ENCODE data around the gene PIH1D2. TPM values are rescaled to one million over a fixed set of nuclear protein-coding genes. Genes with fewer than 3 reads are reported as not detected.

The PIH1D2 gene, protein sequence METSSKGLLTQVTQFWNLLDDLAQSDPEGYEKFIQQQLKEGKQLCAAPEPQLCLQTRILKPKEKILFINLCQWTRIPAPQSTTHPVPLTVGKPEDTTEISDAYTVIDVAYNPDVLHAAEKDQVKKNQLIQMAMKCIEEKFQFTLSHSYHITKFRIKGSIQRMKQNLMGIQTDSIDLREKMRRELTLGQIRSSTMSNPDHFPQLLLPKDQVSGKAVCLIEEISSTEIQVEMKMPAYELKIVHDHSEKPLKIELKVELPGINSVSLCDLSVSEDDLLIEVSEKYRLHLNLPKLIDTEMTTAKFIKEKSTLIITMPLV
- under 1 TPM in 1 of 2 donors, not detected in 1; 0.48 TPM for total RNA-seq

DNA sequence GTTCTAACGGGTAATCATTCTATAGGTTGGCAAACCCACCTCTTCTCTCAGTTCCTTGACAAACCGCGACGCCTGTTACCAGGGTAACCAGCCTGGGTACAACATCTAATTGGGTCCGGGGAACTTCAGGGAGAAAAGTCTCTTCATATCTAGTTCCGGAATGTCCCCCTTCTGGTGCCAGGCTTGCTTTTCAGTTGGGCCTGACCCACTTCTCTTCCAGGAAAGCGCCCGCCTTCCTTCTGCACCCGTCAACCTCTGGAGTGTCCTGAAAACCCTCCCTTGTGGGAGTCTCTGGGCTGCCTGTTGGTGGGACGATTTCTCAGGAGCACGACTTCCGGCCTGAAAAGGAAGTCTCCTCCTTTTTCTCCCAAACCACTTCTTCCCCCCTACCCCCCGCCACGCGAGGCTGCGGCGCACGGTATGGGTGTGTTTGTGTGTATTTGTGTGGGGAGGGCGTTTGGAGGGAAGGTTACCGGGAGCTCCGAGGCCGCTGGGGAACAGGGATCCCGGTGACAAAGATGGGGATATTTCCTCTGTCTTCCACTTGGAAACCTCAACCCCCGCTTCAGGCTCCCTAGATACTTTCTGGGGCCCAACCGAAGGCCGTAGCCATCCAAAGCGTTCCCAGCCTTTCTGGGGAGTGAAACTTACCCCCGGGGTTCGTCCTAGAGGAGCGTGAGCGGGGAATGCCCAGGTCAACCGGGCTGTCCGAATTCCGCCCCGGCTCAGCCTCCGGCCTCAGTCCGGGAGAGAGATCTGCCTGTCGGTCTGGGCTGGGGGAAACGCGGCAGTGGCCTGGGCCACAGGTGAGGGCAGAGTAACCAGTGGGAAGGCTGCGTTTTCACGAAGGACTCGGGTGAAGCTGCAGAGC is at the start of gene PIH1D2, which contains the start of gene NKAPD1:
Gene PIH1D2 (minus strand): TSS at position 77 of the 871 bp plus-strand sequence. CDS start 843 bp downstream, outside the sequence.
Gene NKAPD1 (plus strand): TSS at position 359 of the 871 bp plus-strand sequence. CDS start 1,276 bp downstream, outside the sequence.
- Mint-ChIP-seq H3K27me3 (peaks cover 6% of the 10 kb centered on the region in 2 donors), H3K4me3 (peak within 1 kb of the TSS; percentile 89), H3K4me1 (ENCODE audit: low read depth in 2 of 2) (peaks cover 22 to 31% of the 10 kb centered on the region in 2 donors), H3K36me3 (peaks cover 13% of the 10 kb centered on the region), H3K9me3 (no peaks in the 10 kb centered on the region), H3K27ac (peak within 1 kb of the TSS; percentile 88)
- ATAC-seq (peak; percentile 92 to 93), DNase-seq (ENCODE audit: low spot score) (peak; percentile 82)

DNA sequence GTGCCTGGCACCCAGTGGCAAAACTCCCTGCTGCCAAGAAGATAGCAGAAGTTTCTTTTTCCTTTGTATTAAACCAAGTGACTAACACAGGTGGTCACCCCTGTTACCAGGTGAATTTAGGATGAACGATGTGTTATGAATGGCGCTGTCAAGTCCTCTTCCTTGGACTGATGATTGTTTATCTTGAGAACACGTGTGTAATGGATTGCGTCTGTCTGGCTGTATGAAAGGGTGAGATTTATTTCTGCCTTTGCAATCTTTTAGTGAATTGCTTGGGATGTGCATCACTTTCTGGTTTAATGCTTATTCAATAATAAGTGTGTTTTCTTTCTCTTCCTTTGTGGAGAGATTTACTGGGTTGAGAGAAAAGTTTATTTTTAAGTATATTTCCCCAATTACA is 49.3 kb upstream of the PIH1D2 start:
- no peak for DNase-seq (ENCODE audit: low spot score)
- peaks cover 11 to 12% of the 10 kb centered on the region in 2 donors for H3K4me1 Mint-ChIP-seq (ENCODE audit: low read depth in 2 of 2)

DNA sequence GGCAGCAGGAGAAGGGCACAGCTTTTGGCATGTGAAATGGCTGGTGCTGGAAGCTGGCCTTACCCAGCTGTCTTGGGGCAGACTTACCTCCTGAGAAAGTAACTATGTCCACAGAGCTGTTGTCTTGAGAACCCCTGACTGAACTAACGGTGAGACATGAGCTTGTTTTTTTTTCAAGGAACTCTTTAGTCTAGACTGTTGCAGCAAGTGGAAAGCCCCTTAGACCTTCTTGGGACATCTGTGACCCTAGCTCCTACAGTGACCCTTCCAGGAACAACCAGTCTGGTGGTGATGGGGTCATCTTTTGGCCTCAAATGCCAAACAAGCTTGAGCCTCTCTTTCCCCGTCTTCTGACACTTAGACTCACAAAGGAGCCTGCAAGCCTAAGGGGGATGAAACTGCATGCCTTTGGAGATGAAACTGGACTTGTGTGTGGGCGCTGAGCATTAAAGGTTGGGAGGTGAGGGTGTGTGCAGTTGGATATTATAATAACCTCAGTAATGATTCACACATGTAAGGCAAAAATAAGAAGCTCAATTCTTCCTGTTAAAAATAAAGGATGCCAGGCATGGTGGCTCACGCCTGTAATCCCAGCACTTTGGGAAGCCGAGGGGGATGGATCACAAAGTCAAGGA is 48.3 kb upstream of the PIH1D2 start:
- DNase-seq (ENCODE audit: low spot score) (no peak), ATAC-seq (no peak)
- Mint-ChIP-seq H3K36me3 (no peaks in the 10 kb centered on the region), H3K4me1 (ENCODE audit: low read depth in 2 of 2) (peaks cover 12% of the 10 kb centered on the region in 2 donors), H3K27me3 (no peaks in the 10 kb centered on the region), H3K9me3 (no peaks in the 10 kb centered on the region), H3K27ac (peak overlapping the region in 1 of 2 donors; percentile 45), H3K4me3 (no peak overlapping the region)

More for the DNA sequence above, 49.3 kb upstream of the PIH1D2 start:
- no peaks in the 10 kb centered on the region for H3K36me3 Mint-ChIP-seq
- no peak for ATAC-seq
- H3K4me3 Mint-ChIP-seq, result no peak overlapping the region
- H3K9me3 Mint-ChIP-seq, result no peaks in the 10 kb centered on the region
- H3K27ac Mint-ChIP-seq, result no peak overlapping the region
- no peaks in the 10 kb centered on the region for H3K27me3 Mint-ChIP-seq

DNA sequence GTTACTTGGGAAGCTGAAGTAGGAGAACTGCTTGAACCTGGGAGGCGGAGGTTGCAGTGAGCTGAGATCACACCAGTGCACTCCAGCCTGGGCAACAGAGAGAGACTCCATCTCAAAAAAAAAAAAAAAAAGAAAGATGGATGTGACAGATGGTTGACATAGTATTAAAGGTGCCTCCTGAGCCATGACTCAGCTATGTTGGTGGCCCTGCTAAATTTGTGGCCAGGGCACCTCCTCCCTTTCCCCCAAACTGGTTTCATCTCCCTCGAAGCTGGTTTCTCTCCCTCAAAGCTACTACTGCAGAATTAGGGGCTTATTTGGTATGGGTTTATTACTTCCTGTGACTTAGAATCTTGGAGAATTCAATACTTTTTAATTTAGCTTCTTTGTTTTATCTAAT is 44.4 kb upstream of the PIH1D2 start:
- H3K27me3 Mint-ChIP-seq, result no peaks in the 10 kb centered on the region

DNA sequence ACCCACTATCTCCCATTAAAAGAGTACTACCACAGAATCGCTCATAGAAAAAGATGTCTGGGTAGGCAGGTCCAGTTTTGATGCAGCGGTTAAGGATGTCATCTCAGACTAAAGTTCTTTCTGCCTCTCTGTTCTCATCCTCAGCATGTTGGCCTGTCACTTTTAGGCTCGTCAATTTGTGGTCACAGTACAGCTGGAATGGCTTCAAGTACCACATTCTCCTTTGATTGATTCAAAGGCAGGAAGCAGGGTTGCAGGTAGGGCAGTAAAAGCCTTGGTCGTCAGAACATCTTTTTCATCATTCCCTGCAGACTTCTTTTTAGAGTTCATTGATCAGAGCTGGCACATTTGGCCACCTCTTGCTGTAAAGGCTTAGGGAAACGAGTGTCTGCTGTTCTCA is 41.6 kb upstream of the PIH1D2 start:
- DNase-seq (ENCODE audit: low spot score), result no peak
- peaks cover 10 to 23% of the 10 kb centered on the region in 2 donors for H3K4me1 Mint-ChIP-seq (ENCODE audit: low read depth in 2 of 2)
- H3K27ac Mint-ChIP-seq, result peak overlapping the region in 1 of 2 donors; percentile 39
- H3K4me3 Mint-ChIP-seq, result no peak overlapping the region
- no peaks in the 10 kb centered on the region for H3K36me3 Mint-ChIP-seq
- no peaks in the 10 kb centered on the region for H3K9me3 Mint-ChIP-seq
- ATAC-seq, result no peak
- H3K27me3 Mint-ChIP-seq, result no peaks in the 10 kb centered on the region

More for the DNA sequence above, 44.4 kb upstream of the PIH1D2 start:
- peaks cover 12 to 26% of the 10 kb centered on the region in 2 donors for H3K4me1 Mint-ChIP-seq (ENCODE audit: low read depth in 2 of 2)
- peak overlapping the region in 1 of 2 donors; percentile 50 for H3K27ac Mint-ChIP-seq
- H3K36me3 Mint-ChIP-seq, result no peaks in the 10 kb centered on the region
- no peak for DNase-seq (ENCODE audit: low spot score)
- no peaks in the 10 kb centered on the region for H3K9me3 Mint-ChIP-seq
- peak; percentile 75 to 86 for ATAC-seq
- no peak overlapping the region for H3K4me3 Mint-ChIP-seq

DNA sequence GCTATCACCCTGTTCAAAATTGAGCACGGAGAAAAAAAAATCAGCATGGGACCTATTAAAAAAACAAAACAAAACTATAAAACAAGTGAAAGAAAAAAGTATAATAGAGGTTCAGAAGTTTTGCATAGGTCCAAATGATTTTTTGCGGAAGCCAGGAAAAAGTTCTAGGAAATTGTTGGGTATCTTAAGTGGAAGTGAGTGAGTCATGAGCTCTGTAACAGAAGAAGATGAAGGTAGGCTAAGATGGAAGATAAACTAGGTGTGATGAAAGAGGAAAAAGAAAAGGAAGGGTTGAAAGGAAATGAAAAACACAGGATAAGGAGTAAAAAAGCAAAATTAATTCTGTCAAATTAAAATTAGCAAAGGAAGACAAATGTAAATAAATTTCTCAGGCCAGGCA is 40.6 kb upstream of the PIH1D2 start:
- DNase-seq (ENCODE audit: low spot score) (no peak), ATAC-seq (no peak)
- H3K4me3 Mint-ChIP-seq, result no peak overlapping the region
- peaks cover 6 to 19% of the 10 kb centered on the region in 2 donors for H3K4me1 Mint-ChIP-seq (ENCODE audit: low read depth in 2 of 2)
- no peaks in the 10 kb centered on the region for H3K9me3 Mint-ChIP-seq
- H3K27ac Mint-ChIP-seq, result no peak overlapping the region
- H3K27me3 Mint-ChIP-seq, result no peaks in the 10 kb centered on the region
- no peaks in the 10 kb centered on the region for H3K36me3 Mint-ChIP-seq

DNA sequence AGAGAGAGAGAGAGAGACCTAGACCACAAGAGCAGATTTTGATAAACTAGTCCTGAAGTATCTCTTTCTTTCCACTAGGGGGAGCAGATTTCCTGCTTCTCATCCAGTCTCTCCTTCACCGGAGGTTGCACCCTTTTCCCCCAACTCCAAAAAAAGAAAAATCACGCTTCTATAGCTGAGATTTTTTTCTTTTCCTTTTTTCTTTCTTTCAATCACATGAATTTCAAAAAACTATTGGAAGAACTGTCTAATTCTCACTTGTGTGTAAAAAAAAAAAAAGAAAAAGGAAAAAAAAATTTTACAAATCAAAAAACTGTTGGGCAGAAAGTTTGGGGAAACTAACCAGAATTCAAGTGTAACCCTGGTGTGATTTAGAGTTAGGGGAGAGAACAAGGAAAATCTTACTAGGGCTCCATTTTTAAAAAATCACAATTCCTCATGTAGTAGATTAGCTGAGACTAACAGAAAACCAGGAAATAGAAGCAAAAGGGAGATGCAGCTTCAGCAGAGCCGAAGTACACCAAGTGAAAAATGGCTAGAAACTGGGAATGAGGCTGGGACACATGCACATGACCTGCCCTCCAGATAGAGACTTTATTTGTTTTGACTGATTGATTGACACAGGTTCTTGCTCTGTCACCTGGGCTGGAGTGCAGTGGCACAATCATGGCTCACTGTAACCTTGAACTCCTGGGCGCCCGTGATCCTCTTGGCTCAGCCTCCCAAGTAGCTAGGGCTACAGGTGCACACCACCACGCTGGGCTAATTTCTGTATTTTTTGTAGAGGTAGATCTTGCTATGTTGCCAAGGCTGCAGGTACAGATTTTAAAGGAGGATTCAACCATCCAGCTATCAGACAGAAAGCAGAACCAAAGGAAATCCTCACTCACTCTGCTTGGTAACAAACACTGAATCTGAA is 40.0 kb upstream of the PIH1D2 start:
- no peaks in the 10 kb centered on the region for H3K36me3 Mint-ChIP-seq
- ATAC-seq (peak in 1 of 2 donors; percentile 61), DNase-seq (ENCODE audit: low spot score) (no peak)
- no peaks in the 10 kb centered on the region for H3K9me3 Mint-ChIP-seq
- peaks cover 6 to 19% of the 10 kb centered on the region in 2 donors for H3K4me1 Mint-ChIP-seq (ENCODE audit: low read depth in 2 of 2)
- peak overlapping the region; percentile 49 to 51 for H3K27ac Mint-ChIP-seq
- no peak overlapping the region for H3K4me3 Mint-ChIP-seq
- no peaks in the 10 kb centered on the region for H3K27me3 Mint-ChIP-seq

DNA sequence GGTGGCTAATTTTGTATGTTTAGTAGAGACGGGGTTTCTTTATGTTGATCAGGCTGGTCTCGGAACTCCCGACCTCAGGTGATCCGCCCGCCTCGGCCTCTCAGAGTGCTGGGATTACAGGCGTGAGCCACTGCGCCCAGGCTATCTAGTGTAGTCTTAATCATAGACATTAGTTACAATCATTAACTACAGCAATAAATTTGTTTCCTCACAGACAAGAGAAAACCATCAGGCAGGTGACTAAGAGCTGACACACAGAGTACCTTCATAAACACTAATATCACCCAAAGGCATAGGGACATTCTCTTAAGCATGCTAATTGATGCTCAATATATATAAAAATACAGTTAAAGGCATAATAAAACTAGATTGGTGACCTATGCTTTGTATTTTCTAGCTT is 32.3 kb upstream of the PIH1D2 start:
- no peaks in the 10 kb centered on the region for H3K4me1 Mint-ChIP-seq (ENCODE audit: low read depth in 2 of 2)
- H3K36me3 Mint-ChIP-seq, result no peaks in the 10 kb centered on the region
- ATAC-seq, result no peak
- no peak overlapping the region for H3K27ac Mint-ChIP-seq
- H3K4me3 Mint-ChIP-seq, result no peak overlapping the region
- no peak for DNase-seq (ENCODE audit: low spot score)
- H3K9me3 Mint-ChIP-seq, result no peaks in the 10 kb centered on the region
- no peaks in the 10 kb centered on the region for H3K27me3 Mint-ChIP-seq

DNA sequence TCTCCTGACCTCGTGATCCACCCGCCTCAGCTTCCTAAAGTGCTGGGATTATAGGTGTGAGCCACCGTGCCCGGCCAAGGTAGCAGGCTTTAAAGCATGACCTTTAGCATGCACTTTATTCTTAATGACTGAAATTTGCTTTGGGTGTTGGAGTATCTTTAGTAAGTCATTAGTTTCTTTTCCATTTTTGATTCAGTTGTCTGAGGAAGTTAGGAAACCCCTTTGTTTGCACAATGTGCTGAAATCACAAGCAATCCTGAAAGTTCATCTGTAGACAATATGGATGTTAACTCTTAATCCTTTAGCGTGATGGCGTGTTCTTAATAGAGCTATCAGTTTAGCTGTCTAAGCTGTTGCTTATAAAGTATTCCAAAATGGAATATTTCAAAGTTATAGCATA is 29.6 kb upstream of the PIH1D2 start:
- no peak overlapping the region for H3K27ac Mint-ChIP-seq
- no peaks in the 10 kb centered on the region for H3K9me3 Mint-ChIP-seq
- DNase-seq (ENCODE audit: low spot score) (no peak), ATAC-seq (no peak)
- H3K36me3 Mint-ChIP-seq, result no peaks in the 10 kb centered on the region
- H3K4me1 Mint-ChIP-seq (ENCODE audit: low read depth in 2 of 2), result no peaks in the 10 kb centered on the region
- no peaks in the 10 kb centered on the region for H3K27me3 Mint-ChIP-seq
- no peak overlapping the region for H3K4me3 Mint-ChIP-seq

DNA sequence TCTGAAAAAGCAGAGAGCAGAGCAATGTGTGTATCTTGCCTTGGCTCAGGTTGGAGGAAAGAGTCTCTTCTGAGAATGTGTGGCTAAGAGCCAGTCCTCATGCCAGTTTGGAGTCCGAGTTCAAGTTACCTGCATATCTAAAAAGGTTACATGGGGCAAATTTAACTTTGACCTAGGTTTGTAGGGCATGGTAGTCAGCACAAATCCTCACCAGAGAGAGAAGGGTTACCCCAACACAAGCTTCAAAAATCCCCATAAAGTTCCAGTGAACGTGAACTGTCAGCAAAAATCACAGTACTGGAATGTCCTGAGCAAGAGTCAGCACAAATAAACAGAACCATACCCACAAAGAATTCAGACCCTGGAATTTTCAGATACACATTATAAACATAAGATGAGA is 26.6 kb upstream of the PIH1D2 start:
- Mint-ChIP-seq H3K36me3 (peaks cover 5% of the 10 kb centered on the region), H3K4me3 (no peak overlapping the region), H3K4me1 (ENCODE audit: low read depth in 2 of 2) (peaks cover 0 to 3% of the 10 kb centered on the region in 2 donors), H3K9me3 (no peaks in the 10 kb centered on the region), H3K27me3 (no peaks in the 10 kb centered on the region), H3K27ac (no peak overlapping the region)
- DNase-seq (ENCODE audit: low spot score) (no peak), ATAC-seq (no peak)

DNA sequence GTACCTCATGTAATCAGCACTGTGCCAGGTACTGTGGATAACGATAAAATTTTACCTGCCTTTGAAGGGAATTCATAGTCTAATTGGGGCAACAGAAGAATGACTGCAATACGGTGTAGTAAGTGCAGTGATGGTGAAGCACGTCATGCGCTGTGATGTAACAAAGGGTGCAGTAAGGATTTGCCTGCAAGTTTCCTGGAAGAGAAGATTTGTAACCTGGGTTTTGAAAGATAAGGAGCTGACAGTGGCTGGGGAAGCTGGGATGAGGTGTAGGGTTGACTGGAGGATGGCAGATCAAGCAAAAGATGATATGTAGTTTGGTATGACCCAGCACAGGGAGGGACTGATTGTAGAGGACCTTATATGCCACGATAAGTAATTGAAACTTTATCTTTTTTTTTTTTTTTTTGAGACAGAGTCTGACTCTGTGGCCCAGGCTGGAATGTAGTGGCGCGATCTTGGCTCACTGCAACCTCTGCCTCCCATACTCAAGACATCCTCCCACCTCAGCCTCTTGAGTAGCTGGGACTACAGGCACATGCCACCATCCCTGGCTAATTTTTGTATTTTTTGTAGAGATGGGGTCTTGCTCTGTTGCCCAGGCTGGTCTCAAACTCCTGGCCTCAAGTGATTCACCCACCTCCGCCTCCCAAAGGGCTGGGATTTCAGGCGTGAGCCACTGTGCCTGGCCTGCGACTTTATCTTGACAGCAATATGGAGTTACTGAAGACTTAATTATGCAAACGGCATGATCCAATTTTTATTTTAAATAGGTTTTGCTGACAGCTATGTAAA is 24.1 kb upstream of the PIH1D2 start:
- Mint-ChIP-seq H3K9me3 (no peaks in the 10 kb centered on the region), H3K4me1 (ENCODE audit: low read depth in 2 of 2) (peaks cover 0 to 3% of the 10 kb centered on the region in 2 donors), H3K36me3 (peaks cover 5% of the 10 kb centered on the region), H3K27me3 (no peaks in the 10 kb centered on the region), H3K27ac (no peak overlapping the region), H3K4me3 (no peak overlapping the region)
- ATAC-seq (no peak), DNase-seq (ENCODE audit: low spot score) (no peak)

DNA sequence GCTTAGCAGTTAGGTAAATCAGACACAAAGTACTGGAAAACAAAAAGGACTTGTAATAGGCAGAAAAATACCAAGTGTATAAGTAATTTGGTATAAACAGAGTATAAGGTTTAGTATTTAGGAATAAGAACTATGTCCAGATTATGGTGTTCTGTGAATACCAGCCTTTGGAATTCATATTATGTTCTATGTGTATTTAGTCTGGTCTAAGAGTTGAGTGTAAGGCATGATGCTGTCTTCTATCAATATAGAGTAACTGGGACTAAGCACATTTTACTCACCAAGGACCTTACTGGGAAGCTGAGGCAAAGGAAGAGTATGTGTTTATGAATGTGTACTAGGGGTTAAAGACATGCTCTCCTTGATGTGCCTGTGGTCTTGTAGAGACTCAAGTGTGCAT is 22.4 kb upstream of the PIH1D2 start:
- no peaks in the 10 kb centered on the region for H3K27me3 Mint-ChIP-seq
- peaks cover 3 to 4% of the 10 kb centered on the region in 2 donors for H3K4me1 Mint-ChIP-seq (ENCODE audit: low read depth in 2 of 2)
- no peak overlapping the region for H3K27ac Mint-ChIP-seq
- H3K9me3 Mint-ChIP-seq, result no peaks in the 10 kb centered on the region
- no peak overlapping the region for H3K4me3 Mint-ChIP-seq
- peaks cover 17% of the 10 kb centered on the region for H3K36me3 Mint-ChIP-seq
- no peak for DNase-seq (ENCODE audit: low spot score)
- ATAC-seq, result no peak

Data from natural killer cell treated with Interleukin-12 subunit alpha and Interleukin-12 subunit beta and Interleukin-15 and Interleukin-18, amount 100 ng/mL, for 72 hours (primary cell).